Measurements from ENCODE around the gene PHF24.

GRCh38 chr9:34957492-34958410 lies at the start of gene PHF24:
- TF ChIP-seq POLR2A (IDR thresholded peaks at IDR 0.05; ENCODE audit: low read length) (no peak), GATA1 (IDR thresholded peaks at IDR 0.05; ENCODE audit: low read depth, low read length) (no peak)
